CD4-positive, alpha-beta T cell treated with Interleukin-2 at 100 ng/mL for 4 hours (primary cell): ENCODE measurements around the gene OR52H1.

Source experiments
- DNase-seq: peaks from one replicate; pipeline ENCODE4 v3.0.0-alpha.2; 2020; ENCODE audit warnings: low spot score

Gene OR52H1

DNA sequence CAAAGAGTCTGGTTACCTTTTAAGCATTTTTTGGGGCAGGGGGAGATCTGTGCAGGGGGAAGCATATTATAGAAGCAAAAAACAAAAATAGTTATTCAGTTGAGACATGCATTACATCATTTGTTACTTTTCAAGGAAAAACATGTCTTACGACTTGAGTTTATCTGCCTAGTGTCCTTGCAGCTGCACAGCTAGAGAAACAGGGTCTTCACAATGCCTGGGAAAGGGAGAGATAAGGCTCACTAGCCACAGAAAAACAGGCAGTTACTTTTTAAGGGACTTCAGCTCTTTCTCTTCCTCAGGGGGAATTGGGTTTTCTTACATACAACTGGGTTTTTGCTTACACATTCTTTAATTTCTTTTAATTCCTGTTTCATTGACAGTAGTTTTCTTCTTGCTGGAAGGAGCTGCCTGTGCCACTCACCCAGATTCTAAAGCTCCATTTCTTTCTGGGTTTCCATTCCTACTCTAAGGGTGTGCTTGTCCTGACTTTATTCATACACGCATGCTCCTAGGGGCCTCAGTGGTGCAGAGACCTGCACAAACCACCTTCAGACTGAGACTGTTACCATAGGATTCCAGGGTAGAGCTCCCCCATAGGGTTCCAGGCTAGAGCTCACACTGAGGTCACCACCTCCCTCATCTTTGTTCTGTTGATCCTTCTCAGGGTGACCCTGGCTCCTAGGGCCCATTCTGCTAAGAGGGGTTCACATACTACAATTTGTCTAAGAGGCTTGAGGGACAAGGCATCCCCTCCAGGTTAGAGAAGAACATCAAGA, 17.1 kb downstream of the OR52H1 start:
- DNase-seq = no peak

DNA sequence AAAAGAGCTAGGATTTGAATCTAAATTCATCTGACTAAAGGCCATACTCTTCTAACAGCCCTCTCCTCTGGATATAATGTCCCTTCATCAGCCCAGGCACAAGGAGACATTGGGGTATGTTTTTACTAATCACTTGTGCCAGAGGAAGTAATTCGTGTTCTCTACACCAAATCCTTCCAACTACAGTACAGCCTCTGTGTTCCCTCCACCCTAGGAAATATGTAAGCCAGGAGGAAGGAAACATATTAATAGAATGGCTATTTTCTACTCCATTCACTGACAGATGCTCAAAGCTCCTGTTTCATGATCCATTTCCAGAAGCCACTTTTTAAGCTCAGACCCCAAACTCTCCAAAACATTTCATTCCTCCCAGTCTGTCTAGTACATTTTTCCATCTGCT, 19.8 kb downstream of the OR52H1 start:
- DNase-seq = no peak

GRCh38 chr11:5527716-5528115, 20.6 kb downstream of the OR52H1 start:
- DNase-seq = no peak

DNA sequence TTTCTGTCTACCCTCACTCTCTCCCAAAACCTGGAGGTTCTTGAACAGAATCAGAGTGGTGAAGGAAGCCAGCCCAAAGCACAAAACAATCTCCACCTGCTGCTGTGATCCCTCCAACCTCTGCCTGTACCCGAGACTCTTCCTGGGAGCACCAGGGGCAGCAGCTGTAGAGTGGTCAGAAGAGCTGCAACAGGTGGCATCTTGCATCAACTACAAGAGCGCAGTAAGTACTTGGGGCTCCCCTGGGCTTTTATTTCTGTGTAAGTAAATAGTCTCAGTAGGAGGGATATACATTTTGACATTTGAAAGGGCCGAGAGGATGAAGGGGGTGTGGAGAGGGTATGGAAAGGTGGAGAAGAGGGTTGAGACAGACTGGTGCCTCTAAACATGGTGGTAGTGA, 23.6 kb downstream of the OR52H1 start:
- DNase-seq = no peak

- DNase-seq = no peak
These were observed 26.0 kb downstream of the OR52H1 start for GRCh38 chr11:5522308-5522707.

DNA sequence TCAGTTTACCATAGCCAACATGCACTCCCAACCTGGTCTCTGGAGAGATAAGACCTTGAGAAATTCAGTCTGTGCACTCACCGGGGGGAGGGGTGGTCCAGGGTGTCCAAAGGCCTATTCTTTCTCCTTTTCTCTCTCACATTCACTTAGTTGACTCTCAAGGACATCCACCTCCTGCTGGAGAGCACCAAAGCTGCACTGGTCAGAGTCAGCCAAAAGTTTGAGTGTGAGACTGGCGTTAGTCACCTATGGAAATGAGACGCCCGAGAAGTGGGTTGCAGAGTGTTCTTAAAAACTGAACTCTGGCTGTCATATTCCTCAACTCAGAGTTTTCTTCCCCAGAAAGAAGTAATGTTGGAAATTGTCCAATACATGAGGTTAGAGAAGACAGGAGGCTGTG, 26.8 kb downstream of the OR52H1 start:
- no peak for DNase-seq

DNA sequence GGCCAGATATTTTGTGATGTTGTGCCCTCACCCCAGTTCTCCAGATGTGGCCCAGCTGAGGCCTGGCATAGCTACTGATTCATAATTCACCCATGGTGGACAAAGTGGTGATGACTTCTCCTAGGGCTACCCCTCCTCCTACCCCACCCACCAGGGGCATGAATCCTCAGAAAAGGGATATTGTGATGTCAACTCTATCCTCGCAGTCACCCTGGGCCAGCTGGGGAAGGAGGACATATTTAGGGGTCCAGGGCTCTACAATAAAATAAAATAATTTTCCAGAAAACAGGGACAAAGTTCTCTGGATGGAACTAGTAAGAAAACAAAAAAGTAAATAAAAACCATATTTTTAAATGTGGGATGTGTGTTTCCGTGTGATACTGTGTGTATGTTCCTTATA, 31.7 kb downstream of the OR52H1 start, which contains the start of gene UBQLNL:
UBQLNL (minus strand) TSS at position 101 of the 400 bp plus-strand sequence. CDS start 258 bp downstream, outside the sequence.
- no peak for DNase-seq

GRCh38 chr11:5514841-5515240, 33.5 kb downstream of the OR52H1 start:
- DNase-seq = no peak

GRCh38 chr11:5509803-5510202, 38.5 kb downstream of the OR52H1 start, which contains the start of gene UBQLN3:
UBQLN3 (minus strand) TSS chr11:5509957; CDS start chr11:5509558, 399 bp downstream.
- DNase-seq = no peak

DNA sequence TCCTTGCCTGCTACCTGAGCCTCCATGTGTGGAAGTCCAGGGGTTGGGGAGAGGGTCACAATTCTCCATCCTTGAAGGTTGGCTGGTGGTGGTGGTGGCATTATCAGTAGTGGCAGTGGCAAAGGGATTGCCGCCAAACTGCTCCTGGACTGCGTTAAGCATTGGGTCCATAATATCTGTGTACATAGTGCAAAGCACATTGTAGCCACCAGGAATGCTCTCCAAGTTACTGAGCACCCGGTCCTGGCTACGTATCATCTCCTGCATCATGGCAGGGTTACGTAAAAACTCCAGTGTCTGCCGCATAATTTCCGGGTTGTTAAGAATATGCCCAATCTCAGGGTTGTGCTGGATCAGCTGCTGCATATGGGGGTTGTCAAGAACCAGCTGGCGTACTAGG, 39.7 kb downstream of the OR52H1 start:
- DNase-seq = no peak

DNA sequence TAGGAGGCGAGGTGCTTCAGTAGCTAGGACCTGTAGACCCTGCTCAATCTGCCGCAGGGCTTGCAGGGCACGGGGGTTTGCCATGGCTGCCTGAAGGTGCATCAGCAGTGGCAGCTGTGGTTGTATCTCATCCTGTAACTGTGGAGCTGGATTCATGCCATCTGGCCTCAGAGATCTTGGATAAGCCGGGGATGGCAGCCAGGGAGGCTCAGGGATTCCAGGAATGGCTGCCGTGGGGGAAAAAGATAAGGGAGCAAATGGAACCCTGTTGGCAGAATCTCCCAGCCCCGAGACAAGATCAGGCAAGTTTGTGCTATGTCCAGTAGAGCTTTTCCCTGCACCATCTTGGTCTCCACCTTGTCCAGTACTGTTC, 40.4 kb downstream of the OR52H1 start:
- no peak for DNase-seq

DNA sequence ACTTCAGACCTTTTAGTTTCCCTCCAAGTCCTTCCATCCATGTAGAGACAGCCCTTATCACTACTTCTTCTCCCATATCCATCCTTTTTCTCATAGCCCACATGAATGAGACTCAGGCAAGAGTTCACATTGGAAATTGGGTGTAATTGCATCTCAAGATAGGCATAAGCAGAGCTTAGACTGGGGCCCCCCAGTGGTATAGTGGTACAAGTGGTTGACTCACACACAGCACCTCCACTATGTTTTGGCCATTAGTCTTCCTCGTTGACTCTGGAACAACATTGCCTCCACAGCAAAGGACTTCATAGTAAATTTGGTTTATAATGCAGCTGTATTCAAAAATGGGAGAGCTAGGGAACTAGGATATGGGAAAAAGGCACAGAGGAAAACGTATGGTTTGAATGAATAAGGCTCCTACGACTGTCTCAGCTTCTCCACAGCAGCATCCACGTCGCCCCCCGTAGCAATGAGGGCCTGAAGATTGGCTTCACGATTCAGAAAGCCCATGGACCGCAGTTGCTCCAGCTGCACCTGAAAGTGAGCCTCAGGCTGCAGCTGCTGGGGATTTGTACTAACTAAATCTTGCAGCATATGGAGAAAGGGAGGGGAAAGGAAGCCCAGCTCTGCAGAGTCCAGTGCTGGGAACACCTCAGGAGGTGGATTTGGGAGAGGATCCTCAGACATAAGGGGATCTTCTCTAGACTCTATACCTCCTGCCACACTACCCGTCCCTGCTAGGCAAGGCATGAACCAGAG, 41.0 kb downstream of the OR52H1 start:
- no peak for DNase-seq

DNA sequence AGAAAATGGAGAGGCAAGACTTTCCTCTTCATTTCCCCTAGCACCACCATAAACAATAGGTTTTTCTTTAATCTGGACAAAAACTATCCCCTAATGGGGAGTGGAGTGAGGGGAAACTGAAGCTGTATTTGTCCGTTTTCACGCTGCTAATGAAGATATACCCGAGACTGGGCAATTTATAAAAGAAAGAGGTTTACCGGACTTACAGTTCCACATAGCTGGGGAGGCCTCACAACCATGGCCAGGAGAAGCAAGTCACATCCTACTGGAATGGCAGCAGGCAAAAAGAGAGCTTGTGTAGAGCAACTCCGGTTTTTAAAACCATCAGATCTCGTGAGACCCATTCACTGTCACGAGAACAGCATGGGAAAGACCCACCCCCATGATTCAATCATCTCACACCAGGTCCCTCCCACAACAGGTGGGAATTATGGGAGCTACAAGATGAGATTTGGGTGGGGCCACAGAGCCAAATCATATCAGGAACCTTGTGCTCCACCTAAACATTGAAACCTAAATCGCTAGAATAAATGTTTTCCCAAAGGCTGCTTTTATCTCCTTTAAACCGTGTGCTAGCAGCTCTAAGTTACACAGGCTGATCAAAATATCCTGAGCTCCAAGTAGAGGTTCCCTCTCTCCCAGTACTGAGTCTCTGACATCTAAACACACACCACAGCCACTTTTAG, 42.8 kb downstream of the OR52H1 start:
- no peak for DNase-seq

DNA sequence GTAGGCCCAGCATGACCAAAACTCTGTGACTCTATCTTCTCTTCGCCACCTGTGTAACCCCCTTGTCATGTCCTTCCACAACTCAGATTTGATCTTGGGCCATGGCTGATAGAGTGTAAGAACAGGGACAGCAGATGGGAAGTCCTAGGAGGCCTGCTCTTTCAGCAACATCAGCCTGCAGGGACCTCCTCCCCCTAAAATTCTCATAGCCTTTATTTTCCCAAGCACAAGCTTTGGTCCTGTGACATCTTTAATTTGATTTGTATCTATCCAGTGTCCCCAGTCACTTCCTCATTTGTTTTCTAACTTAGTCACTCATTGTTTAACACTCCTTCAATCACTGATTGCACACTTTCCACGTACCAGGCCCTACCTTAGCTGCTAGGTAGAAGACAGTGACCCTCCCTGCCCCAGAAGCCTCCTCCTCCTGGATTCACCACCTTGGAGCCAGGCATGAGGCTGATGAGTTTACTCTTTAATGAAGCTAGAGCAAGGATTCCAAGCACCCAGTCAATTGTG, 43.9 kb downstream of the OR52H1 start:
- DNase-seq = no peak

GRCh38 chr11:5500393-5500801, 47.9 kb downstream of the OR52H1 start:
- no peak for DNase-seq

GRCh38 chr11:5499671-5500070, 48.7 kb downstream of the OR52H1 start:
- DNase-seq = no peak
